Spleen (tissue), 7 donors: ENCODE results near the gene FARP1.
A peak's percentile ranks its signal among the peaks of the same experiment; 100 is the strongest.

Experiments used
- CTCF ChIP-seq, 11 experiments: fragments of 200-600 bp in 7 of 11; fragments of 450-650 bp in 4 of 11; sonication (generic) in 4 of 11; IDR thresholded peaks in 8 of 11; conservative IDR thresholded peaks in 3 of 11; 1 replicate in 7 of 11; 2 replicates in 4 of 11; pipeline versions ENCODE4 v1.4.0 to v1.8.0; 2016 to 2021; ENCODE audit warnings: antibody characterized with exemption in 11 of 11, inconsistent platforms in 4 of 11, mild to moderate bottlenecking in 1 of 11
- POLR2A ChIP-seq, 3 donors: fragments of 450-650 bp; IDR thresholded peaks; one replicate each; pipeline ENCODE4 v1.5.1; 2017; ENCODE audit warnings: antibody characterized with exemption in 3 of 3, mild to moderate bottlenecking in 1 of 3
- POLR2AphosphoS5 ChIP-seq, 3 donors: sonication (generic); formaldehyde crosslinking; IDR thresholded peaks; one replicate each; pipeline ENCODE4 v1.5.1; 2017; ENCODE audit warnings: antibody characterized with exemption in 3 of 3
- donor health status: DM: no; HTN: no; CAD: no; lungs with moderate emphysema.
- donor health status: DM: no; HTN: no; CAD: no.
- donor health status: DM: no; HTN: no; CAD: no.

GRCh38 chr13:98503175-98504028 lies 360.5 kb downstream of the FARP1 start:
- TF ChIP-seq CTCF (IDR thresholded peaks at IDR 0.05 in 8 of 11, conservative IDR thresholded peaks at IDR 0.05 in 3 of 11): no peak
- TF ChIP-seq POLR2A (IDR thresholded peaks at IDR 0.05): no peak
- TF ChIP-seq POLR2AphosphoS5 (IDR thresholded peaks at IDR 0.05): peak in 1 of 3 donors; percentile 23
